ENCODE data around the gene CBY2. TPM values are rescaled to one million over a fixed set of nuclear protein-coding genes. Genes with fewer than 3 reads are reported as not detected.

Gene CBY2
- total RNA-seq, 1 experiment from 2014 or later, result not detected

DNA sequence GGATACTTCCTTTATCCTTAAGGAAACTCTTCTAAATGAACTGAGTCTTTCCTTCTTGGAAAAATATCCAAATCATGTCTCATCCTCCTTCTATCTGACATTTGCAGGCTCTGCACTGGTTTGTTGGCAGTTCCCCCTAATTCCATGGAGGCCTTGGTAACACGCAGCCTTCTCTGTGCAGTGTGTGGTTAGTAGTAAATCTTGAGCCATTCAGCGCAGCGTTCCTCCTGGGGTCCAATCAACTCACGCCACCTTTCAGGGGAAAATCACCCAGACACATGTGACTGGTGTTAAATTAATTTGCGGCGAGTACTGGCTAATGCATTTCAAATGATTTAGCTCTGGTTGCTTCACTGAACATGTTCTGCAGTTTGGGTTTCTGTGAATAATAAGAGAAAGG, 21.0 kb upstream of the CBY2 start:
- H3K27me3 Mint-ChIP-seq (ENCODE audit: low read depth), result no peaks in the 10 kb centered on the region; the same call in none of the 2 replicates

More for the DNA sequence above, 21.0 kb upstream of the CBY2 start:
- no peaks in the 10 kb centered on the region for H4K20me1 ChIP-seq (ENCODE audit: control insufficient read depth, insufficient read depth, insufficient read length)
- no peaks in the 10 kb centered on the region for H3K23me2 ChIP-seq (ENCODE audit: insufficient read length, low read depth, low read length, poor library complexity, severe bottlenecking)
- Mint-ChIP-seq H3K4me1 (peaks cover 46 to 51% of the 10 kb centered on the region in 2 experiments), H3K4me3 (no peak overlapping the region), H3K27ac (peak overlapping the region in 1 of 3 experiments; percentile 88; a peak in 1 of 7 replicates), H3K36me3 (ENCODE audit: insufficient read depth in 1 of 3, low read depth in 3 of 3) (no peaks in the 10 kb centered on the region), H3K9me3 (no peaks in the 10 kb centered on the region; a peak in 1 of 5 replicates)
- H3K4ac ChIP-seq (ENCODE audit: low read depth, low read length), result no peak overlapping the region
- H3K56ac ChIP-seq (ENCODE audit: insufficient read length, low read depth, low read length), result no peak overlapping the region
- H4K8ac ChIP-seq (replicated peaks; ENCODE audit: insufficient read length, low read depth, low read length), result no peak overlapping the region
- H3K79me2 ChIP-seq (ENCODE audit: insufficient read depth, low read length), result no peaks in the 10 kb centered on the region
- no peak overlapping the region for H3K4me2 ChIP-seq (ENCODE audit: insufficient read depth, insufficient read length, low read length)
- H3K23ac ChIP-seq (ENCODE audit: insufficient read length, low read depth, low read length), result no peak overlapping the region
- DNase-seq, result no peak
- H3K14ac ChIP-seq (ENCODE audit: insufficient read depth, low read length), result no peak overlapping the region
- no peak overlapping the region for H2BK120ac ChIP-seq (ENCODE audit: low read depth, low read length, poor library complexity, severe bottlenecking)
- no peak overlapping the region for H3K27ac ChIP-seq (ENCODE audit: insufficient read length, low read depth, low read length)
- no peak overlapping the region for H3T11ph ChIP-seq (ENCODE audit: low read length)
- H3K27me3 ChIP-seq (ENCODE audit: insufficient read depth, low read length), result no peaks in the 10 kb centered on the region
- H2AFZ ChIP-seq (ENCODE audit: low read length), result no peak overlapping the region
- H2BK20ac ChIP-seq (ENCODE audit: low read depth, low read length, poor library complexity, severe bottlenecking), result no peak overlapping the region
- no peaks in the 10 kb centered on the region for H3K9me3 ChIP-seq (ENCODE audit: control insufficient read depth, low read depth, low read length)
- no peak overlapping the region for H3K18ac ChIP-seq (ENCODE audit: insufficient read length, low read depth, low read length)
- H3K9ac ChIP-seq (ENCODE audit: extremely low read depth, insufficient read length, low read length), result no peak overlapping the region
- WGBS (ENCODE audit: extremely low coverage, insufficient read length, low lambda C conversion rate), result no CpG with 5 or more reads among the region's 6 CpGs
- TF ChIP-seq, protein P1, sequence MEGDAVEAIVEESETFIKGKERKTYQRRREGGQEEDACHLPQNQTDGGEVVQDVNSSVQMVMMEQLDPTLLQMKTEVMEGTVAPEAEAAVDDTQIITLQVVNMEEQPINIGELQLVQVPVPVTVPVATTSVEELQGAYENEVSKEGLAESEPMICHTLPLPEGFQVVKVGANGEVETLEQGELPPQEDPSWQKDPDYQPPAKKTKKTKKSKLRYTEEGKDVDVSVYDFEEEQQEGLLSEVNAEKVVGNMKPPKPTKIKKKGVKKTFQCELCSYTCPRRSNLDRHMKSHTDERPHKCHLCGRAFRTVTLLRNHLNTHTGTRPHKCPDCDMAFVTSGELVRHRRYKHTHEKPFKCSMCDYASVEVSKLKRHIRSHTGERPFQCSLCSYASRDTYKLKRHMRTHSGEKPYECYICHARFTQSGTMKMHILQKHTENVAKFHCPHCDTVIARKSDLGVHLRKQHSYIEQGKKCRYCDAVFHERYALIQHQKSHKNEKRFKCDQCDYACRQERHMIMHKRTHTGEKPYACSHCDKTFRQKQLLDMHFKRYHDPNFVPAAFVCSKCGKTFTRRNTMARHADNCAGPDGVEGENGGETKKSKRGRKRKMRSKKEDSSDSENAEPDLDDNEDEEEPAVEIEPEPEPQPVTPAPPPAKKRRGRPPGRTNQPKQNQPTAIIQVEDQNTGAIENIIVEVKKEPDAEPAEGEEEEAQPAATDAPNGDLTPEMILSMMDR (conservative IDR thresholded peaks at IDR 0.05), result no peak
- no peaks in the 10 kb centered on the region for H3K79me1 ChIP-seq (ENCODE audit: insufficient read depth, low read depth, low read length, poor library complexity, severe bottlenecking)
- H3K4me1 ChIP-seq (ENCODE audit: insufficient read depth, low read length), result peaks cover 18% of the 10 kb centered on the region; the same call in 1 of the 2 replicates
- no peak overlapping the region for H2AK5ac ChIP-seq (ENCODE audit: insufficient read length, low read length)
- no peak overlapping the region for H4K5ac ChIP-seq (ENCODE audit: insufficient read length, low read depth, low read length)
- no peak overlapping the region for H2BK12ac ChIP-seq (ENCODE audit: insufficient read length, low read depth, low read length)
- H2BK5ac ChIP-seq (ENCODE audit: insufficient read length, low read length), result no peak overlapping the region
- no peak overlapping the region for H2BK15ac ChIP-seq (ENCODE audit: low read depth, low read length)
- no peak overlapping the region for H4K91ac ChIP-seq (ENCODE audit: insufficient read length, low read depth, low read length)
